Activated CD8-positive, alpha-beta memory T cell treated with anti-CD3 and anti-CD28 coated beads for 4 hours (primary cell): ENCODE measurements around the gene PVALB.

Source experiments
- DNase-seq, 2 donors: peaks; one replicate each; pipeline ENCODE4 v3.0.0-alpha.2; 2020; ENCODE audit warnings: low read depth in 2 of 2

PVALB gene

DNA sequence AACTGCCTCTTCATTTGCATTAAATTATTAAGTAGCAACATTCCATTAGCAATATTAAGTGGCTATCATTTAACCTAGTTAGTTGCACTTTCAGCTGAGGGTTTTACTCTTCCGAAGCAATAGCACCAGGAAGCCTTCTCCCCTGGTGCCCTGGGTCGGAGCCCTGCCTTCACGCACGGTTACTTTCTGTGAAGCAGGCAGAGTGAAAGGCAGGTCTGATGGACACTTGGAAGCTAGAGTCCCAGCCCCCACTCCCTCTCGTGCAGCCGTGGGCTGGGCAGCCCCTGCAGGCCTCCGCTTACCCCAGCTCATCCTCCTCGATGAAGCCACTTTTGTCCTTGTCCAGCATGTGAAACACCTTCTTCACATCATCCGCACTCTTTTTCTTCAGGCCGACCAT, 2.0 kb downstream of the PVALB start:
- no peak for DNase-seq

DNA sequence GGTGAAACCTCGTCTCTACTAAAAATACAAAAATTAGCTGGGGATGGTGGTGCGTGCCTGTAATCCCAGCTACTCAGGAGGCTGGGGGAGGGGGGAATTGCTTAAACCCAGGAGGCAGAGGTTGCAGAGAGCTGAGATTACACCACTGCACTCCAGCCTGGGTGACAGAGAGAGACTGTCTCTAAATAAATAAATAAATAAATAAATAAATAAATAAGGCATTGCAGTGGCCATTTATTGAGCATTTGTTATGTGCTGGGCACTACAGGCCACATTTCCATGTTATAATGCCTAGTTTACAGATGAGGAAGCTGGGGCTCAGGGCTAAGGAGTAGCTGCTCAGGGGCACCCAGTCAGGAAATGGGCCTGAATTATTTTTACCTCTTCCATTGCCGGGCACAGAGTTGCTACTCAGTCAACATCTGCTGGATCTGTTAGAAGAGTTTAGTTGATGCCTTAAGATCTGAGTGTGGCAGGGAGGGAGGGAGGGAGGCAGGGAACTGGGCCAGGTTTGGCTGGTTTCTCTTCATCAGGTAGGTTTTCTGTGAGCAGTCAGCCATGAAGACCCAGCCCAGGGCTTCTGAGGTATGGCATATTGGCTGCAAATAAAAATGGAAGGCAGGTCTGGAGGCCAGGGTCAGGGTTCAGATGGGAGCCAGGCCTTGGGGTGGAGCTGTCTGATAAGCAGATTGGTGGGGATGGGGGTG, 5.6 kb downstream of the PVALB start:
- DNase-seq, result no peak

DNA sequence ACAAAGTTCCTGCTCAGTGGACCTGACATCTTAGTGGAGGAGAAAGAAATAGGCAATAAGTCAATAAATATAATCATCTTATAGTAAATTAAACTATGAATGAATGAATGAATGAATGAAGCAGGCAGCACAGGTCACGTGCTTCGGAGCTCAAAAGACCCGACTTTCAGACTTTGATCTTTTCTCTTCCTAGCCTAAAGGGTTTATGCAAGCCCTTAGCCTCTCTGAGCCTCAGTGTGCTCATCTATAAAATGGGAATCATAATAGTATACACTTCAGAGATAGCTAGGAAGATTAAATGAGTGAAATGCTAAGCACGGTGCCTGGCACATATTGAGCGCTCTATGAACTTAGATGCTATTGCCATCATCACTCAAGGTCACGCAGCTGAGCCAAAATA, 7.5 kb downstream of the PVALB start:
- DNase-seq, result no peak

DNA sequence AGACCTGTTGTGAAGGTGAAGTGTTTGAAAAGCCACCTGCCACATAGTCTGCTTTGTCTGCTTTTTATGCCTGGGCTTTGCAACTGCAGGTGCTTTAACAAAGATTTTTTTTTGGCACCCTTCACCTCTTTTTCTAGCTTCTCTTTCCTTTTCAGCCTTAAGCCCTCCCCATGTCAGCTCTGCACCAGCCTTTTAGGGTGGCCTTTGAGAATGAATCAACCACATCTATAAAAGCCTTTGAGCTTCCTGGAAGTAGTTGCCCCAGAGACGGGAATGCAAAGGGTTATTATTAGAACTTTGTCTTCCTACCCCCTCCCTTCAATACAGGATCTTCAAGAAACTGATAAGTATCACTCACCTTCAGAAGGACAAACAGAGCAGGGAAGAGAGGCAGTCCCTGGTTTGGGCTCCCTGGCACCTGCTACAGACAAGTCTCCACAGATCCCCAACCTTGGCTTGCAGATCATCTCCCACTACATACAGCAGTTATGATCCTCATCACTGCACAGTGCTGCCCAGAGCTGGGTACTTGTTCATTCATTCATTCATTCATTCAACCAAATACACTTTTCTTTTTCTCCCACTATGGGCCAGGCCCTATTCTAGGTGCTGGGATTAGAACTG, 8.0 kb downstream of the PVALB start:
- DNase-seq, result no peak

DNA sequence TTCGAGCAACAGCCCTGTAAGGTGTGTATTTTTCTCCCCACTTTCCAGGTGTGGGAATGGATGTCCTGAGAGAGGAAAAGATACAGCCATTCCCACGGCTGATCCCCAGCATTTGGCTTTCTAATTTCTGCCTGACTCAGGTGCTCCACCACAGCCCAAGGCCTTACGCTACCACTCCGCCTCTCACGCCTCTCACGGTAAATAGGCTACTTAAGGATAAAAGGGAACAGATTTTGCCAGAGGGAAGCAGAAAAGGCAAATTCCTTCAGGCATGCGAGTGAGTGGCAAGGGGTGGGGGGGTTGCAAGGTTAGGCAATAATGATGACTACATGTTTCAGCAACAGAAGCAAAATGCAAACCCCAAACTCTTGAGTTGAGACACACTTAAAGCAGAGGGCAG, 9.2 kb downstream of the PVALB start:
- DNase-seq, result no peak

DNA sequence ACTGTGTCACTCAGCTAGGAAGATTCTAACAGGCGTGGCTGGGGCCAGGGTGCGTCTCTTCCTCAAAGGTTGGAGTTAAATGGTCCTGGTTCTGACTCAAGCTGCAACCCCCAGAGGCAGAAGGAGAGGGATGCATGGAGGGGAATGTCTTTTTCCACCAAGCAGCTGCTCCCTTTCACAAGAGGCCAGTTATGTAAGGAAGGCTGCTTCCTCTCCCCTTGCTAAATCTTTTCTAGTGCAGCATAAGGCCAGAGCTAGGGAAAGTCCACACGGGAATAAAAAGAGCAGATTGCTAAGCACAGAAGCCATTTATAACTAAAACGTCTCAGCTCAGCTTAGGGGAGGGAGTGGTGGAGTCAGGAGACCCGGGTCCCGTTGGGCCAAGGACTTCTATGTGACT, 10.0 kb downstream of the PVALB start:
- no peak for DNase-seq

DNA sequence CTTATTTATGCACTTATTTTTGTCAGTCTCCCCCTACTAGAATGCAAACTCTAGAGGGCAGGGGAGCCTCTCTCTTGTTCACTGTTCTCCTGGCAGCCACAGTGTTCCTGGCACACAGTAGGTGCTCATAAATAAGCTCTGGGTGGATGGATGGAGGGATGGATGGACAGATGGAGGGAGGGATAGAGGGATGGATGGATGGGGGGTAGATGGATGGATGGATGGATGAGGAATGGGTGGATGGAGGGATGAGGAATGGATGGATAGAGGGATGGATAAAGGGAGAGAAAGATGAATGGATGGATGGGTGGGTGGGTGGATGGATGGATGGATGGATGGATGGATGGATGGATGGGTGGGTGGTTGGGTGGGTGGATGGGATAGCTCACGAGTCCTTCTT, 13.5 kb downstream of the PVALB start:
- no peak for DNase-seq

DNA sequence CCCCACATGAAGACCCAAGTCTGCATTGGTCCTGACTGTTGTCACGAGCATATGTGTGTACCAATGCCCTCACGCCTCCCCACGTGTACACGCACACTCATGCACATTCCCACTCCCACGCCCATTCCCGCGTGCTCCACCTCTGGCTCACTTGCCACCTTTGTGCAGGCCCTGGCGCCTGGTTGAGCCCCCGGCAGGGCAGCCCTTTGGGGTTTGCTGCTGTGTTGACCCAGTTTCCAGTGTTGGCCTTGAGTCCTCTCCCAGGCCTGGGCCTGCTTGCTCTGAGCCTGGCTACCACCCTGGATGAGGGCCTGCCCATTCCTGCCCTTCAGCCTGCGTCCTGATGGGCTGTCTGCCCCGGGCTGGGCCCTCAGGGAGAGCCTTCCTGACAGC, 18.2 kb downstream of the PVALB start:
- no peak for DNase-seq

DNA sequence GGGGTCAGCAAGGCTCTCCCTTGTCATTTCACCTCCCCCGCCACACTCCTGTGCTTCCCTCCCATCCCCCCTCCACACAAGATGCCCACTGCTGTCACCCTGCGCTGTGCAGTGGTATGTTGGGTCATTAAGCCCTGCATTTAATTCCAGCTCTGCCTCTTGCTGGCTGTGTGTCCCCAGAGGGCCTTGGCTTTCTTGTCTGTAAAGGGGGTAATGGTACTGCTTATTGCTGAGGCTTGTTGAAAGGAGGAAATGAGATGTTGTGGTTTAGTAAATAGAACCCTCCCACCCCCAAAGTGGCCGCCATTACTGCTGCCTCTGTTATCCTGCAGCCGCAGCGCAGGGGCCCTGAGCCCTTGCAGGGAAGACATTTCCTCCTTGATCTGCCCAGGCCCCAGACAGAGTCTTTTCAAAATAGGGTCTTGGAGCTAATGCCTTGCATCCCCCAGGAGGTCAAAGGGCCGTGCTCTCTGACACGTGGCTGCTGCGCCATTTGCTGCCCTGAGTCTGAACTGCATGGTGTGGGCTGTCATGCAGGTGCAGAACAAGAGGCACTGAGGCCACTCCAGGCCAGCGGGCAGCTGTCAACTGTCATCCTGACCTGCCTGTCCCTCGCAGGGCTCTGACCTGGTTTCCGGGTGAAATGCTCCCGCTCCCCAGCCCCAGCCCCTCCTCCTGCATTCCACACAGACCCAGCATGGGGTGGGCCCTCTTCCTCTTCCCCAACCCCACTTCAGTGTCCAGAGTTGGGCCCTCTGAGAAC, 18.7 kb downstream of the PVALB start:
- DNase-seq, result no peak

DNA sequence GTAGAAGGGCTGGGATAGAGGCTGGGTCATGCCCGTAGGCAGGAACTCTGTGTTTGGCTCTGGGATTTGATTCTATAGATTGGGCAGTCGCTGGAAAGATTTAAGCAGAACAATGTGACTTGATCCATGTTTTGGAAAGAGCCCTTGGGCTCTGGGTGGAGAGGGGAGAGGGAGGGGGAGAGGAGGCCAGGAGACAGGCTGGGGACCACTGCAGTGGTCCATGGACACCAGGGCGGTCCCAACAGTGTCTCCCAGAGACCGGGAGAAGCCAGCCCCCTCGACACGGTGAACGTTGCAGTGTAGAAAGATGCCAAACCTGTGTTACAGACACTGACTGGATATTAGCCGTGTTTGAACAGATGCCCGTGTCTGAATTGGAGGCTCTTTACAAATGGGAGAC, 19.5 kb downstream of the PVALB start:
- no peak for DNase-seq

DNA sequence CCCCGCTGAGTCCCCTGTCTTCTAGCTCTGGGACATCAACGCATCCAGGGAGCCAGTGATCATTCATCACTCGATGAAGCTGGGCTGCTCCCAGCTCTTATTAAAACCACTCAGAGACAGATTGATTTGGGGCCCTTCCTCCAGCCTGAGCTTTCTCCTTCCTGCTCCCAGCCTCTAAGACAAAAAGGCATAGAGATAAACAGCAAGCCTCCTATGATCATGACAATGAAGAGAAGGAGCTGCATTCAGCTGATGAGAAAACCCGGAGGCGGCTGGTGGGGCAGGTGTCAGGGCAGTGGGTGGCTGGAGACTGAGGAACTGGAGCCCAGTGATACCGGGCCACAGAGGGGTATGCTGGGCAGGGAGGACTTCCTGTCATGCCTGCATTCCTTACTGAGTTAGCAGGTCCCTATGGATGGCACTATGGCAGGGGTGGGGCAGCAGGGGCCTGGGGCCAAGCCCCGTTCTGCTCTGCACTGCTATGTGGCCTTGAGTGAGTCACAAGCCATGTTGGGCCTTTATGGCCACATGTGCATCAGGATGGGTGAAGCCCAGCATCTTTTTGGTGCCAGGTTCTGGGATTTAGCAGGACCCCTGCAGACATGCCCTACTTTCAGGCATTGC, 20.2 kb downstream of the PVALB start:
- DNase-seq, result no peak

DNA sequence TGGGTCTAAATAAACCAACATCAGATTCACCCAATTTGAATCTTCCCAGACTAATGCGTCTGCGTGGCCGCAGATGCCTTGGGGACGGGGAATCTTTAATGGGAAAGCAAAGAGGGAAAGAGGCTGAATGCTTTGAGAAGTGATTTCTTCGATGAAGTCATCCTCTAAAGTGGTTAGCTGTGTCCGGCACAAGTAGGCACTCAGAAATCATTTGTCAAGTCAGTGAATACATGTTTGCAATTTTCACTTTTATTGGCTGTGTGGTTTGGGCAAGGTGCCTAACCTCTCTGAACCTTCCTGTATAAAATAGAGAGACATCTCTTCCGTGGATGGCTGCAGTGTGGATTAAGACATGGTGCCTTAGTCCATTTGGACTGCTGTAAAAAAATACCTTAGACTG, 21.2 kb downstream of the PVALB start:
- DNase-seq, result no peak

DNA sequence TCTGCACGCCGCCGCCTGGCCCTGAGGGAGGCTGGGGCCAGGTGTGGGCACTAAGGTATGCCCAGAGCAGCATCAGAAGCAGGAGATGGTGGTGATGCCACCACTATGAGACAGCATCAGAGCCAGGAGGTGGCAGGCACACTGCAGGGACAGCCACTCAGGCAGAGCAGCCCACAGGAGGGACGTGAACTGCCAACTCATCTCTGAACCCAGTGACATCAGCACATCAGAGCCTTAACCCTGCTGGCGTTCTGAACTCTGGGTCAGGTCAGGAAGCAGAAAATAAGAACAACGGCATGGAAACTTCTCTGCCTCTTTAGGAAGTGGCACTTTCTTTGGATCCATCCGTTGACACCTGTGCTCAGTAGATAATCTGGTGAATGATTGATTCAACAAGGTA, 26.2 kb downstream of the PVALB start:
- no peak for DNase-seq

DNA sequence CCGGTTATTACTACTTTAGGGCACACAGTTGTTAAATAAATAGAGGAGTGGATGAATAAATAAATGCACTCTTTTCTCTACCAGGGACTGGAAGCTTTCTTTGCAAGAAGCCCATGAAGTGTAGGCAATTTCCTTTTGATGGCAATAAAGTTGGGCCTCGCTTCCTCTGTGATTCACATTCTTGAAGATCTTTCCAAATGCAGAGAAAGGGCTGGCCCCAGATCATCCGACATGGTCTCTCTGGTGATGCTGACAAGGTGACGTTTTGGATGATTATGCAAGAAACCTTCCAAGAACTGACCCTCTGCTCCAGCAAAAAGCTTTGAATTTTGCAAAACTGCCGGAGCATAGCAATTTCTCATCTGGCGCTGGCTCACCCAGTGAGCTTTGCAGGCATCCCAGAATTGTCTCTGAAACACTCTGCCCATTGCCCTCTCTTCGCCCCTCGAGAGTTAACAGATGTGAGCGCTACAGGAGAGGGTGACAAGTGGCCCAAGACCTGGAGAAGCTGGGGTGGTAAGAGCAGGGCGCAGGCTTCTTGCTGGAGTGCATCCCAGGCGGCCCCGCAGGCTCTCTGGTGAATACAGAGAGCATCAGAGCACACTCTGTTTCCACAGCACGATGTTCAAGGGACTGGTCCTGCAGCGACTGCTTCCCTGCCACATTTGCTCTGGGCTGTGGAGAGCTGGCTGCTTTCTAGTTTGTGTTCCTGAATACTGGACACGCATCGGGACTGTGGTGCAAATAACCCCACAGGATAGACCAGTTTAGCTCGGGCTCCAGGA, 29.4 kb downstream of the PVALB start:
- no peak for DNase-seq

DNA sequence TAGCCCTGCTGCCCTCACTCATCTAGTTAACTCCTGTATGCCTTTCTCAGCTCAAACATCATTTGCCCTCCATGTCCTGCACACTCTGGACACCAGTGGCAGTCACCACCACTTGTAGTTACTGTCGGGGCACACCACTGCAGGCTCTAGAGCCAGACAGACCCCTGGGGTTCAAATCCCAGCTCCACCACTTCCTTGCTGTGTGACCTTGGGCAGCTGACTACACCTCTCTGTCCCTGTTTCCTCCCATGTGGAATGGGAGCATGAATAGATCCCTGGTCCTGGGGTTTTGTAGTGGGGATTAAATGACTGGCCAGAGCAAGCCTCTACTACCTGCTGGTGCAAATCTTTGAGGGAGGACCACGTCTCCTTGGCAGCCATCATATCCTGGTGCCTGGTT, 33.1 kb downstream of the PVALB start:
- DNase-seq, result no peak

DNA sequence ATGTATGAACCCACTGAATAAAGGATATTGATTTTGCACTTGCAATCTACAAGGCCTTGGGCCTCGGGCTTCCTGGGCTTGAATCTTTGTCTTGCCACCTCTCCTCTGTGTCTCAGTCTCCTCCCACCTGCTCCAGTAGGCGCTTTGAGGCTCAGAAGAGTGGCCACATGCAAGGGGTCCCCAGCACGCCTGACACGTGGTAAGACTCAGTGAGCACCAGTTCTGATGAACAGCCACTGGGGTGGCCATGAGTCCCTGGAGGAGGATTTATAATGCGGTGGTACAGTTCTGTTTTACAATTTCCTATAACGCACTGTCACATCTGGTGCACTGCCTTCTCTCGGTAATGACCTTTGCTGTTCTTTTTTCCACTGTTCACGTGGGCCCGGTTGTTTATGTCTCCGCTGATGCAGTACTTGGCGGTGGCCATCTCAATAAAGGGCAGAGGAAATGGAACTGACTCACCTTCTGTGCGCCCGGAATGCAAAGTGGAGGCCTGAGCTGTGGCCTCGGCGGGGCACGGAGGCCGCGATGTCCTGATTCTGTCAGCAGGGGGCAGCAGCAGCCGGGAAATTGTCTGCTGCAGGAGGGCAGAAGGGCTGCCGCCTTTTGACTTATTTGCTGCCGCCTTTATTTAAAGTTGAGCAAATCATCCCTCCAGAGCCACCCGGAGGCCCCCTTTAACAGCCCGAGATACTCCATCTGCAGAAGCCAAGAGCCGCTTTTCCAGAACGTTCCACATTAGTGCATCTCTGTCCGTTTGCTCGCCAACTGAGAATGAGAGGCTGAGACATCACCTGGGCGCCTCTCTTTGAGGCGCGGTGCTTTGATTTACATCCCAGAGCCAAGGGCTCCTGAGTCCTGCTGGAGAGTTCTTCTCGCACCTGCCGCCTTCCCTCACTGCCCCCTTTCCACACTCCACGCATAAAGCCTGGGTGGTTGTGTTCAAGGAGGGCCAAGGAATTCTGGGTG, 34.9 kb downstream of the PVALB start:
- DNase-seq, result peak; percentile 71 to 82

DNA sequence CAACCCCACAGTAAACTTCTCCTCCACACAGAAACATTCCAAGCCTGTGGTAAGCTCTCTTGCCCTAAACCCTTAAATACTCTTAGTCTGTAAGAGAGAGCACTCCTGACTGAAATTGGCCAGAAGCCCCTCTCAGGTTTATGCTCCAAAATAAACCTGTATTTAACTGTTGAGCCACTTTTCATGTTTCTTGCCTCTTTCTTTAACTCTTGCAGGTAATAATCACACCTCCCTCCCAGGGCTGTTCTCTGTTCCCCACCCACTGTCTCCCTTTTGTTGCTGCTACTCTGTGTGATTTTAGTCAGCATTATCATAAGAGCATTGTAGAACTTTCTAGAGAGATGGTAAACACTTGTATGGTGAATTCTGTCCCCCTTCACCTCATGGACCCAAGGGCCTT, 38.8 kb downstream of the PVALB start:
- no peak for DNase-seq

DNA sequence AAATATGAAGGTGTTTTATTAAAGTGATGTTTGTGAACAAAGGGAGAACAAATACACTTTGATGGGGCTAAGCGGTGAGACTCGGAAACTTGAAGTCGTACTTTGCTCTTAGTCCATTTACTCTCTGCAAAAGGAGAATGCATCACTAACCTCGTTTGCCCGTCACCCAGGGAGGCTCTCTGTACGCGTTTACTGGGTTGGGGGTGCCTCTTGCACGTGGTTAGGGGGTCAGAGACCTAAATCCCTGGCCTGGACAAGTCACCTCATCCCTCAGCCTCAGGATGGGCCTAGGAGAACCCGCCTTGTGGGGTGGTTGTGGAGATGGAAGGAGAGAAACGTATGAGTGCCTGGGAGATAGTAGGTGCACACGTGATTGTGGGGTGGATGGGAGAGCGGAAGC, 40.1 kb downstream of the PVALB start:
- no peak for DNase-seq

DNA sequence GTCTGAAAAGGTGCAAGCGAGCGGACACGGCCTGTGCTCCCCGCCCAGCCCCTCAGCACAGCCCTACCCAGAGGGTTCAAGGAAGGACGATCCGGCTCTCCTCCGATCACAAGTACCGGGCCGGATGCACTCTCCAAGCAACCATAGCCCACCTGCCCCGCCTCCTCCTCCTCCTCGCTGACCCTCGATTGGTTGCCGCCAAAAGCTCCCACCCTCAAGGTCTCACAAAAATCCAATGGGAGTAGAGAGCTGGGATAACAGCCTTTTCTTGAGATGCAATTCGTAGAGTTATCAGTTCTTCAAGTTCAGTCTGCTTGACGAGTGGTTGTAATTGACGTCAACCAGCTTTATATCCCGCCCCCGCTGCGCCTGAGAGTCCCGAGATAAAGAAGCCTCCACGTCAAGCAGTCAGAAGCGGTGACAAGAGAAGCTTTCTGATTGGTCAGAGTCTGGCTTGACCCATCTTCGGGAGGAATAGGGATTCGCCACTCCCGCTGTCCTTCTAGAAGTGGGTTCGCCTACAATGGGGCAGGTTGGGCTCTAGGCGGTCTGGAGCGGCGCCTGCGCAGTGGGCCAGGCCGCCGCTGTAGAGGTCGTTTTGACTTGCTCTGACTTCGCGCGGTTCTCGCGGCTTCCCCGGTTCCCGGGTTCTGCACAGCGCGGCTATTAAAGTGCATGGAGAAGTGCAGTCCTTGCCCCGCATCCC, 40.7 kb downstream of the PVALB start, which contains the start of gene IFT27:
Gene IFT27, minus strand, starts transcription at position 156 of the 706 bp plus-strand sequence. CDS start 412 bp downstream, outside the sequence.
- DNase-seq, result peak; percentile 90 to 98

DNA sequence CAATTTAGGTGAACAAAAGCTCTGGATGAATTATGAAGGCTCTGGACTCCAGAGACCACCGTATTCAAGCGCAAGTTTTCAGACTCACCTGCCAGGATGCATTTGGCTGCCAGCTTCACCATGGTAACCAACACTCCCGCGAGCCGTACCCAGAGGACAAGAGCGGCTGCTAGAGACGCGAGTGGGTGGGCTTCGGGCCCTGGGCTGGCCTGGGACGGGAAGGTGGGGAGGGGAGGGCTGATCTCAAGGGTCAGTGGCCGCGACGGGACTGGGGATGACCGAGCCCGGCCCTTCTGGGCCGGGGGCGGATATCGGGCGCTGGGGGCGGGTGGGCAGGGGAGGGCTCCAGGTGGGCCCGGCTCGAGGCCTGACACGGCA, 41.3 kb downstream of the PVALB start:
- no peak for DNase-seq
